Uterus (tissue), 4 donors: Measurements from ENCODE around the gene CRIP2. TPM values are rescaled to one million over a fixed set of nuclear protein-coding genes. Genes with fewer than 3 reads are reported as not detected.
A peak's percentile ranks its signal among the peaks of the same experiment; 100 is the strongest.

Experiments used
- DNase-seq, 2 donors: peaks; one replicate each; pipeline ENCODE4 v3.0.0-alpha.2; 2019 to 2020
- H3K27ac ChIP-seq, 2 donors: fragments of 200-600 bp; sonication (generic); 1 replicate in 1 of 2; 2 replicates in 1 of 2; pipeline ENCODE4 v1.5.1; 2016 to 2018
- H3K27me3 ChIP-seq, 2 donors: fragments of 200-600 bp; sonication (generic); one replicate each; pipeline ENCODE4 v1.5.1; 2018 to 2019; ENCODE audit warnings: control low read depth in 1 of 2
- H3K36me3 ChIP-seq, 2 donors: fragments of 200-600 bp; sonication (generic); one replicate each; pipeline ENCODE4 v1.5.1; 2019; ENCODE audit warnings: control low read depth in 1 of 2
- H3K4me1 ChIP-seq, 2 donors: fragments of 200-600 bp; sonication (generic); one replicate each; pipeline ENCODE4 v1.5.1; 2018 to 2019; ENCODE audit warnings: control low read depth in 1 of 2
- H3K4me3 ChIP-seq, 2 donors: fragments of 200-600 bp; sonication (generic); 1 replicate in 1 of 2; 2 replicates in 1 of 2; pipeline ENCODE4 v1.5.1; 2018 to 2019; ENCODE audit warnings: mild to moderate bottlenecking in 1 of 2
- H3K9me3 ChIP-seq, 2 donors: fragments of 200-600 bp; sonication (generic); one replicate each; pipeline ENCODE4 v1.5.1; 2019; ENCODE audit warnings: control low read depth in 1 of 2
- CTCF ChIP-seq, 4 experiments: fragments of 200-600 bp in 2 of 4; fragments of 450-650 bp in 2 of 4; sonication (generic) in 2 of 4; IDR thresholded peaks; one replicate each; pipeline ENCODE4 v1.5.1; 2016 to 2019; ENCODE audit warnings: antibody characterized with exemption in 4 of 4, mild to moderate bottlenecking in 2 of 4, moderate library complexity in 1 of 4
- POLR2A ChIP-seq, 2 donors: fragments of 450-650 bp; IDR thresholded peaks; one replicate each; pipeline ENCODE4 v1.6.1; 2016; ENCODE audit warnings: antibody characterized with exemption in 2 of 2, mild to moderate bottlenecking in 1 of 2, moderate library complexity in 1 of 2
- intact Hi-C: fragments of 100-400 bp; cut with DNase I; formaldehyde crosslinking; loops from one replicate; pipeline ENCODE4 v1.15.1; 2023; ENCODE audit warnings: low total_unique reads
- total RNA-seq, 4 donors: library from RNA; depleted of rRNA in 3 of 4; stranded (reverse); fragments of >200 nt in 3 of 4; gene quantifications; one replicate each; pipeline versions ENCODE4 v1.1.0 to v1.2.4, GENCODE V29; 2014 to 2023
- donor health status: DM: yes; HTN: yes; CAD: no.

Gene CRIP2
- total RNA-seq, 4 donors from 2014 or later = 76.1 to 377 (median 163) TPM

- Histone ChIP-seq H3K9me3 (no peaks in the 10 kb centered on the region), H3K27me3 (no peaks in the 10 kb centered on the region), H3K27ac (no peak overlapping the region), H3K4me3 (no peak overlapping the region), H3K36me3 (no peaks in the 10 kb centered on the region), H3K4me1 (peaks cover 0 to 29% of the 10 kb centered on the region in 2 donors)
- intact Hi-C loops = no loop called here
- no peak for DNase-seq
- no peak for TF ChIP-seq POLR2A (IDR thresholded peaks at IDR 0.05)
- no peak for TF ChIP-seq CTCF (IDR thresholded peaks at IDR 0.05)
Measured at GRCh38 chr14:105470350-105471296, 4.0 kb upstream of the CRIP2 start.

GRCh38 chr14:105471297-105471821 lies 3.3 kb upstream of the CRIP2 start:
- Histone ChIP-seq H3K4me1 (peaks cover 0 to 36% of the 10 kb centered on the region in 2 donors), H3K4me3 (no peak overlapping the region), H3K9me3 (no peaks in the 10 kb centered on the region), H3K27me3 (no peaks in the 10 kb centered on the region), H3K27ac (peak overlapping the region in 1 of 2 donors; percentile 34), H3K36me3 (no peaks in the 10 kb centered on the region)
- no peak for DNase-seq
- intact Hi-C loops = no loop called here
- no peak for TF ChIP-seq CTCF (IDR thresholded peaks at IDR 0.05)
- TF ChIP-seq POLR2A (IDR thresholded peaks at IDR 0.05) = no peak

GRCh38 chr14:105471823-105472485 lies 2.7 kb upstream of the CRIP2 start:
- H3K27me3 ChIP-seq = no peaks in the 10 kb centered on the region
- intact Hi-C loops = no loop called here
- no peaks in the 10 kb centered on the region for H3K36me3 ChIP-seq
- TF ChIP-seq POLR2A (IDR thresholded peaks at IDR 0.05) = no peak
- TF ChIP-seq CTCF (IDR thresholded peaks at IDR 0.05) = no peak
- H3K9me3 ChIP-seq = no peaks in the 10 kb centered on the region
- H3K27ac ChIP-seq = peak overlapping the region; percentile 19 to 34
- peaks cover 0 to 41% of the 10 kb centered on the region in 2 donors for H3K4me1 ChIP-seq
- H3K4me3 ChIP-seq = no peak overlapping the region
- DNase-seq = no peak

GRCh38 chr14:105472486-105472991 lies 2.1 kb upstream of the CRIP2 start:
- Histone ChIP-seq H3K27me3 (no peaks in the 10 kb centered on the region), H3K36me3 (no peaks in the 10 kb centered on the region), H3K4me1 (peaks cover 0 to 41% of the 10 kb centered on the region in 2 donors), H3K27ac (peak overlapping the region in 1 of 2 donors; percentile 19), H3K4me3 (no peak overlapping the region), H3K9me3 (no peaks in the 10 kb centered on the region)
- TF ChIP-seq POLR2A (IDR thresholded peaks at IDR 0.05) (no peak), CTCF (IDR thresholded peaks at IDR 0.05) (no peak)
- DNase-seq = no peak
- intact Hi-C loops = no loop called here
